Right cardiac atrium (tissue), 5 donors: ENCODE results near the gene HES1. TPM values are rescaled to one million over a fixed set of nuclear protein-coding genes. Genes with fewer than 3 reads are reported as not detected.

Experiments
- ATAC-seq, 2 donors: fragments of 200-7000 bp; cut with Tn5 transposase; one replicate each; pipeline versions ENCODE4 v1.8.0 to v1.9.1; 2020; ENCODE audit warnings: moderate library complexity in 2 of 2, mild to moderate bottlenecking in 1 of 2
- DNase-seq, 3 donors: peaks; one replicate each; pipeline ENCODE4 v3.0.0-alpha.2; 2020
- H3K27ac ChIP-seq: one replicate; pipeline ENCODE4 v1.5.1; 2013; ENCODE audit warnings: mild to moderate bottlenecking, low read length, control low read depth, moderate library complexity
- H3K27me3 ChIP-seq: one replicate; pipeline ENCODE4 v1.6.1; 2013; ENCODE audit not compliant: control insufficient read depth, insufficient read depth
- H3K4me1 ChIP-seq: one replicate; pipeline ENCODE4 v1.6.1; 2013; ENCODE audit warnings: low read length; ENCODE audit not compliant: control insufficient read depth, insufficient read depth
- H3K4me3 ChIP-seq: one replicate; pipeline ENCODE4 v1.5.1; 2013; ENCODE audit warnings: low read length, control low read depth
- H3K9me3 ChIP-seq: one replicate; pipeline ENCODE4 v1.6.1; 2013; ENCODE audit warnings: low read length; ENCODE audit not compliant: control insufficient read depth
- WGBS: extraction: QIAGEN DNeasy Blood & Tissue Kit; methylation state at CpG from one replicate; pipeline ENCODE4 v1.1.7; 2013; 5-methylcytosine and 5-hydroxymethylcytosine counted together
- intact Hi-C, 4 donors: fragments of 100-400 bp; cut with DNase I; formaldehyde crosslinking; loops; one replicate each; pipeline versions ENCODE4 v1.11.0 to v1.14.0; 2022 to 2023
- polyA plus RNA-seq: library from polyadenylated mRNA; stranded (reverse); fragments of 200-250 nt; gene quantifications from one replicate; pipeline ENCODE4 v1.2.3, GENCODE V29; 2013
- total RNA-seq, 4 donors: library from RNA; stranded (reverse); fragmentation: NEBNext Ultra II Directional; extraction: Animal tissue kit (Norgen Biotek cat#: 25700); gene quantifications; one replicate each; pipeline ENCODE4 v1.2.1, GENCODE V29; 2021
- donor health status: healthy with polysubstance abuse.
- donor health status: DM: no; HTN: yes; CAD: no.
- donor health status: DM: no; HTN: no; CAD: no.
- donor health status: DM: no; HTN: yes; CAD: no; lungs with severe emphysema.
- donor health status: DM: yes; HTN: yes; CAD: no.

Gene HES1
- total and polyA plus RNA-seq, 5 donors, result 22.8 to 59.5 (median 31.1) TPM

DNA sequence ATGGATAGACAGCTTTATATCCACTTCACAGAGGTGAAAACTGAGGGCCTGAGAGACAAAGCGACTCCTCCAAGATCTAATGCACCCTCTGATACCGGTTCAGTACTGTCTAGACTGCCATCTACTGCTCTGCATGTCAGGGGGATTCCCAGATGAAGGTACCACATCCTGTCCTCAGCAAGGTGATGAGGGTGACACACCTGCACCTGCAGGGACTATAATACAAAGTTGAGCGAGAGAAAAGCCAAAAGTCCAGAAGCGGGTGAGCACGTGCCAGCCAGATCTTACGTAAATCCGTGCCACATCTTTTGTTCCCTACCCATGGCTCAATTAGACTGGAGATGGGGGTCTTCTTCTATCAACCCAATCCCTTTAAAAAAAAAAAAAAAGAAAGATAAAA is 32.4 kb upstream of the HES1 start:
- H3K27me3 ChIP-seq, result no peaks in the 10 kb centered on the region
- intact Hi-C loops, result no loop called here
- H3K4me3 ChIP-seq, result no peak overlapping the region
- no peak for ATAC-seq
- no peaks in the 10 kb centered on the region for H3K9me3 ChIP-seq
- peaks cover 2% of the 10 kb centered on the region for H3K4me1 ChIP-seq
- no peak overlapping the region for H3K27ac ChIP-seq
- no peak for DNase-seq
- 96% methylated on average over 7 of the region's 7 CpGs for WGBS

DNA sequence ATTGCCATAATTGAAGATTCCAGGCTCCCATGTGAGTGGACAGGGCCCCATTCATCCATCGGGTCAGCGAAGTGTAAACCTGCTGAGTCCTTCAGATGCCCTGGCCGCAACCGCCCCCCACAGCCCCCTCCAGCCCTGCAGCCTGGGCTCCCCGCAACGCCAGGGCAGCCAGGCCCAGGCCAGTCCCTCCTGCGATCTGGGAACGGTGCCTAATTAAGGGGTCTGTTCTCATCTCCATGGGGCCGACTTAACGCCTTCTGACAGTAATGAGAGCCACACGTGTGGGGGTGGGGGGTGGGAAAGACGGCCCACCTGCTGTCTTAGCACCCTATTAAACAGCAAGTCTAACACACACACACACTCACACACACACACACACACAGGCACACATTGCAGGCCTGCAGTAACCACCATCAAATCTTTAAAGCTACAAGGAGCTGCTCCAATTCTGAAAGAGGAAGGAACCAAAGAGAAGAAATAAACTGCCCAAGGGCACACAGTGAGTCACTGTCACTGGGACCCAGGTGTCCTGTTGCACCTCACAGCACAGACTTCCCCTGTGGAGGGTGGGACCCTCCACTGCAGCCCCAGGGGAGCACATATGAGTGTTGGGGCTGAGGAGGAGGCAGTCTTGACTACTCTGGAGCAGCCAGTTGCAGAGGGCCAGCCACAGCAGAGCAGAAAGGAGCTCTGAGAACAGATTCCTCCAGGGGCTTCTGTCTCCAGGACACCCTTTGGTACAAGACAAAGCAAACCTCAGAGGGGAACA is 31.8 kb upstream of the HES1 start:
- H3K9me3 ChIP-seq, result no peaks in the 10 kb centered on the region
- intact Hi-C loops, result no loop called here
- H3K4me3 ChIP-seq, result no peak overlapping the region
- H3K27me3 ChIP-seq, result no peaks in the 10 kb centered on the region
- DNase-seq, result no peak
- ATAC-seq, result no peak
- no peak overlapping the region for H3K27ac ChIP-seq
- no peaks in the 10 kb centered on the region for H3K4me1 ChIP-seq
- WGBS, result 67% methylated on average over 12 of the region's 12 CpGs

- H3K4me1 ChIP-seq, result no peaks in the 10 kb centered on the region
- intact Hi-C loops, result no loop called here
- H3K27ac ChIP-seq, result no peak overlapping the region
- no peak for DNase-seq
- no peak for ATAC-seq
- H3K9me3 ChIP-seq, result no peaks in the 10 kb centered on the region
- 88% methylated on average over 9 of the region's 9 CpGs for WGBS
- H3K27me3 ChIP-seq, result no peaks in the 10 kb centered on the region
- no peak overlapping the region for H3K4me3 ChIP-seq
These were observed 30.7 kb upstream of the HES1 start for GRCh38 chr3:194105292-194105691.

GRCh38 chr3:194107107-194107506 is 28.8 kb upstream of the HES1 start:
- no peaks in the 10 kb centered on the region for H3K4me1 ChIP-seq
- no peak overlapping the region for H3K4me3 ChIP-seq
- DNase-seq (no peak), ATAC-seq (no peak)
- intact Hi-C loops, result no loop called here
- 97% methylated on average over 1 of the region's 1 CpG for WGBS
- no peaks in the 10 kb centered on the region for H3K9me3 ChIP-seq
- H3K27ac ChIP-seq, result no peak overlapping the region
- H3K27me3 ChIP-seq, result no peaks in the 10 kb centered on the region

GRCh38 chr3:194109192-194109863 is 26.6 kb upstream of the HES1 start:
- Histone ChIP-seq H3K9me3 (no peaks in the 10 kb centered on the region), H3K27me3 (no peaks in the 10 kb centered on the region), H3K4me1 (peaks cover 2% of the 10 kb centered on the region), H3K27ac (no peak overlapping the region), H3K4me3 (no peak overlapping the region)
- WGBS, result 97% methylated on average over 3 of the region's 3 CpGs
- intact Hi-C loops, result no loop called here
- DNase-seq, result no peak
- no peak for ATAC-seq

- no peak overlapping the region for H3K4me3 ChIP-seq
- intact Hi-C loops, result no loop called here
- H3K27me3 ChIP-seq, result no peaks in the 10 kb centered on the region
- DNase-seq, result no peak
- 91% methylated on average over 8 of the region's 9 CpGs for WGBS
- H3K9me3 ChIP-seq, result no peaks in the 10 kb centered on the region
- no peak for ATAC-seq
- H3K27ac ChIP-seq, result no peak overlapping the region
- peaks cover 2% of the 10 kb centered on the region for H3K4me1 ChIP-seq
These were observed 25.5 kb upstream of the HES1 start for GRCh38 chr3:194110483-194110882.

- H3K4me3 ChIP-seq, result no peak overlapping the region
- peaks cover 2% of the 10 kb centered on the region for H3K4me1 ChIP-seq
- intact Hi-C loops, result no loop called here
- no peaks in the 10 kb centered on the region for H3K27me3 ChIP-seq
- H3K9me3 ChIP-seq, result no peaks in the 10 kb centered on the region
- no peak for DNase-seq
- no peak overlapping the region for H3K27ac ChIP-seq
- 87% methylated on average over 4 of the region's 4 CpGs for whole genome bisulfite sequencing
- no peak for ATAC-seq
These were observed 24.6 kb upstream of the HES1 start for GRCh38 chr3:194111336-194111735.

DNA sequence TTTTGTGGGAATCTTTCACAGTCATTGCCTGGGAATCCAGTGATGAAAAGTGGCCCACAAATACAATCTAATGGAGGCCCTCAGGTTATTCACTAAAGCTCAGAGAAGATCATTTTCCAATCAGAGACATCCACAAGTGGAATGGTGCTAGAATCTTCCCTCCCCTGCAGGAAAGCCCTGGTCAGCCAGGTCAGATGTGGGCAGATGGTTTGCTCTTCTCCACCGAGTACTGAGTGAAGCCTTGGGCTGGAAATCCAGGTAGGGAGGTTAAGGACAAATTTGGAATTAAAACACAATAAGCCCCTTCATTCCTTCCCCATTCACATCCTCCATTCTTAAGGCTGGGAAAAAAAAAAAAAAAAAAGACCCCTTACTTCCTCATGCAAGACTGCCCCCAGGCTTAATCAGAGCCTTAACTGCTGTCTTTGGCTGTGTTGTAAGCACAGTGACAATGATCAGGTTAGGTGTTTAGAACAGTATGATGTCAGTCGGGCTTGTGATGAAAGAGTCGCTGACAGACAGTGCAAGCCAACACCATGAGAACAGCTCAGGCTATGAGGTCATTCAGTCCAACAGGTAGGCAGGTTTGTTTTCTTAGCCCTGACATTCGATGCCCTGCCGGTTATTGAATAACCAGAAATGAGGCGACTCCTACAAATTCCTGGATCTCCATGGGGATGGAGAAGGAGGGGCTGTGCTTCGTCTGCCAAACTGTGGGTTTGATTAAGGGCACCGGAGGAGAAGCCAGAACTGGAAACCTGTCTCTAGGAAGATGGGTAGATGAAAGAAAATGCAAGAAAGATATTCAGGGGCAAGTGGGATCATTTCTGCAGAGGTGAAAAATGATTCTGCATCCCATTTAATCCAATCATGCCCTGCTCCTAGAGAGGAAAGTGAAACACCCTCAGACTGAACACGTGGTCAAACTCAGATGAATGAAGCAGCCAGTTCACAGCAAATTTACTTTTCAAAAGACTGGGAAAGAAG is 23.5 kb upstream of the HES1 start:
- DNase-seq (no peak), ATAC-seq (peak; percentile 58 to 62)
- WGBS, result 59% methylated on average over 9 of the region's 9 CpGs
- no peak overlapping the region for H3K27ac ChIP-seq
- intact Hi-C loops, result no loop called here
- no peaks in the 10 kb centered on the region for H3K27me3 ChIP-seq
- H3K4me3 ChIP-seq, result no peak overlapping the region
- no peaks in the 10 kb centered on the region for H3K9me3 ChIP-seq
- peaks cover 2% of the 10 kb centered on the region for H3K4me1 ChIP-seq

GRCh38 chr3:194114123-194114522 is 21.8 kb upstream of the HES1 start:
- Histone ChIP-seq H3K4me3 (no peak overlapping the region), H3K27ac (no peak overlapping the region), H3K9me3 (no peaks in the 10 kb centered on the region), H3K4me1 (peaks cover 2% of the 10 kb centered on the region), H3K27me3 (no peaks in the 10 kb centered on the region)
- ATAC-seq (peak; percentile 15 to 46), DNase-seq (no peak)
- intact Hi-C loops, result no loop called here
- 68% methylated on average over 7 of the region's 7 CpGs for WGBS

DNA sequence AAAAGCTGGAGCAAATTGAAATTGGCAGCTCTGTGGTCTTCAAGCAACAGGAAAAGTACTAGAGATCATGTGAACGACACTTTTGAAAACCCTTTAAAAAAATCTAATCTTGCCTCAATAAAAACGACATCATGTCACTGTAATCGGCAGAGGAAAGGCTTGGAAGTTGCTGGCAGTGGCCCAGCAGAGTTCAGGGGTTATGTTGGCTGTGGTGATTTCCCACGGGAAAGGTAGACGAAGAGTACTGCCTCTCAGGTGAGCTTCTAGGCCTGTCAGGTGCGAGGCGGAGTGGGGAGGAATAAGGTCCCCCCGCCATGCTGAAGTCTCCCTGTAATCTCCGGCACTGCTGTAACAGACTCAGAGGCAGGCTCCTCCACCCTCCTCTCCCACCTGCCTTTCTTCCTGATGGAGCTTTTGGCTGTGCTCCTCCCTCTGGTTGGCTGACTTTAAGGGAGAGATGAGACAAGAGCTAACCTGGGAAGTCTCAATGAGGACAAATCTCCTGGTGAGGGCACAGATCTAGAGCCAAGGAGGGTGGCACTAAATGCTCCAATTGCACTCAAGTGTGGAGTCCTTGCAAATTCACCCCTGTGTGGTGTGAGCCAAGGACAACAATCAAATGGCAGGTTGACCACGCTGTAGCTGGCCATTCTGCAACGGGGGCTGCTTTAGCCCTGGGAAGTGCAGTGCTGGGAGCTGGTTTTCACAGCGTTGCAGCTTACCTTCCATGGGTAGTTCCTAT is 18.7 kb upstream of the HES1 start:
- 67% methylated on average over 12 of the region's 12 CpGs for WGBS

More for the DNA sequence above, 18.7 kb upstream of the HES1 start:
- intact Hi-C loops, result no loop called here
- DNase-seq (no peak), ATAC-seq (no peak)
- Histone ChIP-seq H3K27me3 (no peaks in the 10 kb centered on the region), H3K4me3 (no peak overlapping the region), H3K4me1 (peaks cover 2% of the 10 kb centered on the region), H3K27ac (no peak overlapping the region), H3K9me3 (no peaks in the 10 kb centered on the region)
